Astrocyte (in vitro differentiated cells and primary cell): ENCODE measurements around the gene MCCD1. TPM values are rescaled to one million over a fixed set of nuclear protein-coding genes. Genes with fewer than 3 reads are reported as not detected.

Experiments
- DNase-seq: peaks from one replicate; pipeline ENCODE4 v3.0.0-alpha.2; 2010; ENCODE audit warnings: low read depth
- FAIRE-seq: peaks from 2 replicates; lab custom pipeline; 2011; peaks lifted over from hg19 to GRCh38; lab: Jason Lieb, UNC
- H2AFZ ChIP-seq: 2 replicates; pipeline ENCODE4 v1.6.0; 2012; ENCODE audit warnings: low read depth, low read length, inconsistent platforms
- H3K27ac ChIP-seq: 2 replicates; pipeline ENCODE4 v1.5.1; 2011; ENCODE audit warnings: low read depth, low read length, inconsistent platforms
- H3K27me3 ChIP-seq: 2 replicates; pipeline ENCODE4 v1.6.0; 2011; ENCODE audit warnings: low read length, inconsistent platforms; ENCODE audit not compliant: insufficient read depth
- H3K36me3 ChIP-seq: 2 replicates; pipeline ENCODE4 v1.5.1; 2011; ENCODE audit warnings: low read length, inconsistent platforms; ENCODE audit not compliant: insufficient read depth
- H3K4me1 ChIP-seq: 2 replicates; pipeline ENCODE4 v1.5.1; 2011; ENCODE audit warnings: low read length, inconsistent platforms; ENCODE audit not compliant: insufficient read depth
- H3K4me2 ChIP-seq: 2 replicates; pipeline ENCODE4 v1.6.0; 2012; ENCODE audit warnings: low read length, inconsistent platforms
- H3K4me3 ChIP-seq: 2 replicates; pipeline ENCODE4 v1.5.1; 2011; ENCODE audit warnings: low read depth, mild to moderate bottlenecking, low read length, inconsistent platforms; ENCODE audit not compliant: insufficient read depth
- H3K79me2 ChIP-seq: 2 replicates; pipeline ENCODE4 v1.6.0; 2012; ENCODE audit warnings: mild to moderate bottlenecking, low read length, inconsistent platforms; ENCODE audit not compliant: insufficient read depth
- H3K9ac ChIP-seq: 2 replicates; pipeline ENCODE4 v1.6.0; 2012; ENCODE audit warnings: mild to moderate bottlenecking, low read length, inconsistent platforms
- H3K9me3 ChIP-seq: 2 replicates; pipeline ENCODE4 v1.5.1; 2012; ENCODE audit warnings: low read depth, mild to moderate bottlenecking, low read length, inconsistent platforms; ENCODE audit not compliant: insufficient read depth
- H4K20me1 ChIP-seq: 2 replicates; pipeline ENCODE4 v1.6.0; 2012; ENCODE audit warnings: low read length, inconsistent platforms; ENCODE audit not compliant: insufficient read depth
- H3K27ac Mint-ChIP-seq: one replicate; pipeline ENCODE4 v1.8.0; 2021; ENCODE audit warnings: mild to moderate bottlenecking, mixed read lengths; ENCODE audit not compliant: unreplicated experiment
- H3K27me3 Mint-ChIP-seq: one replicate; pipeline ENCODE4 v1.8.0; 2021; ENCODE audit warnings: low read depth, mixed read lengths; ENCODE audit not compliant: unreplicated experiment
- H3K36me3 Mint-ChIP-seq: one replicate; pipeline ENCODE4 v1.8.0; 2021; ENCODE audit warnings: low read depth, mixed read lengths; ENCODE audit not compliant: unreplicated experiment
- H3K4me1 Mint-ChIP-seq: one replicate; pipeline ENCODE4 v1.8.0; 2021; ENCODE audit warnings: low read depth, mixed read lengths; ENCODE audit not compliant: unreplicated experiment
- H3K4me3 Mint-ChIP-seq: one replicate; pipeline ENCODE4 v1.8.0; 2021; ENCODE audit warnings: mild to moderate bottlenecking, moderate library complexity, mixed read lengths; ENCODE audit not compliant: unreplicated experiment
- H3K9me3 Mint-ChIP-seq: one replicate; pipeline ENCODE4 v1.8.0; 2021; ENCODE audit warnings: mild to moderate bottlenecking, mixed read lengths; ENCODE audit not compliant: unreplicated experiment
- CTCF ChIP-seq: IDR thresholded peaks from 2 replicates; pipeline ENCODE4 v1.5.1; 2011; ENCODE audit warnings: low read depth, mild to moderate bottlenecking, inconsistent platforms, low read length, moderate library complexity; ENCODE audit not compliant: insufficient read depth
- EZH2 ChIP-seq: IDR thresholded peaks from 2 replicates; pipeline ENCODE4 v1.6.1; 2012; ENCODE audit warnings: mild to moderate bottlenecking, low read length, inconsistent platforms; ENCODE audit not compliant: insufficient read depth
- total RNA-seq: library from RNA; stranded (reverse); gene quantifications from 2 replicates; pipeline ENCODE4 v1.2.1, GENCODE V29; 2021

MCCD1 gene
- total RNA-seq, 1 donor from 2014 or later = not detected

GRCh38 chr6:31567531-31568370, 39.0 kb downstream of the MCCD1 start:
- Histone ChIP-seq H2AFZ (no peak overlapping the region), H3K79me2 (no peaks in the 10 kb centered on the region), H4K20me1 (no peaks in the 10 kb centered on the region), H3K27me3 (no peaks in the 10 kb centered on the region), H3K9me3 (no peaks in the 10 kb centered on the region), H3K36me3 (no peaks in the 10 kb centered on the region), H3K27ac (no peak overlapping the region), H3K4me2 (no peak overlapping the region), H3K9ac (no peak overlapping the region), H3K4me1 (no peaks in the 10 kb centered on the region), H3K4me3 (no peak overlapping the region)
- Mint-ChIP-seq H3K27me3 (peaks cover 11% of the 10 kb centered on the region), H3K4me1 (peaks cover 9% of the 10 kb centered on the region), H3K9me3 (no peaks in the 10 kb centered on the region), H3K36me3 (peaks cover 2% of the 10 kb centered on the region), H3K4me3 (no peak overlapping the region), H3K27ac (no peak overlapping the region)
- DNase-seq (no peak), FAIRE-seq (no peak)
- TF ChIP-seq EZH2 (no peak), CTCF (no peak)

- H3K36me3 Mint-ChIP-seq = peaks cover 2% of the 10 kb centered on the region
- no peaks in the 10 kb centered on the region for H3K9me3 Mint-ChIP-seq
- Histone ChIP-seq H3K27ac (no peak overlapping the region), H3K27me3 (no peaks in the 10 kb centered on the region), H3K9me3 (no peaks in the 10 kb centered on the region), H3K4me3 (no peak overlapping the region), H3K9ac (no peak overlapping the region), H3K4me2 (no peak overlapping the region), H2AFZ (no peak overlapping the region), H3K79me2 (no peaks in the 10 kb centered on the region), H4K20me1 (no peaks in the 10 kb centered on the region), H3K4me1 (no peaks in the 10 kb centered on the region), H3K36me3 (no peaks in the 10 kb centered on the region)
- peaks cover 9% of the 10 kb centered on the region for H3K4me1 Mint-ChIP-seq
- TF ChIP-seq EZH2 = no peak
- no peak for TF ChIP-seq CTCF
- H3K27ac Mint-ChIP-seq = no peak overlapping the region
- no peak for FAIRE-seq
- peaks cover 15% of the 10 kb centered on the region for H3K27me3 Mint-ChIP-seq
- no peak for DNase-seq
- H3K4me3 Mint-ChIP-seq = no peak overlapping the region
Observed at GRCh38 chr6:31568537-31568961, 39.8 kb downstream of the MCCD1 start.
